Panc1 (cell line): ENCODE results near the gene HOPX. TPM values are rescaled to one million over a fixed set of nuclear protein-coding genes. Genes with fewer than 3 reads are reported as not detected.
"Not testable (repeated sequence)": the region's sequence is repeated elsewhere in the genome, so short reads cannot be mapped to it uniquely, and the experiment has no call there.

Experiments
- ATAC-seq: fragments of 200-7000 bp; cut with Tn5 transposase; 2 replicates; pipeline ENCODE4 v1.9.1; 2020; ENCODE audit warnings: mild to moderate bottlenecking, moderate library complexity
- BruUV-seq: library from RNA; stranded (reverse); fragments of 400-500 nt; replicated peaks from 2 replicates; lab custom pipeline; 2021; lab: Mats Ljungman, UMichigan
- CTCF ChIA-PET: fragments of 300-600 bp; sonication (Branson Sonifier 250); formaldehyde crosslinking; loops from one replicate; lab custom pipeline; 2022; ENCODE audit warnings: antibody characterized with exemption; lab: Charles Lee
- POLR2A ChIA-PET: fragments of 300-600 bp; sonication (Branson Sonifier 250); formaldehyde crosslinking; loops from one replicate; lab custom pipeline; 2022; ENCODE audit warnings: antibody characterized with exemption; lab: Charles Lee
- DNase-seq: peaks from one replicate; pipeline ENCODE4 v3.0.0-alpha.2; 2010; ENCODE audit warnings: low read depth, low spot score
- H3K27ac ChIP-seq: 2 replicates; pipeline ENCODE4 v1.5.1; 2011; ENCODE audit warnings: mild to moderate bottlenecking, low read length, inconsistent platforms
- H3K27me3 ChIP-seq: fragments of 200-500 bp; sonication (Bioruptor generic); 2 replicates; pipeline ENCODE4 v1.6.0; 2014; ENCODE audit warnings: low read length, inconsistent platforms; ENCODE audit not compliant: control insufficient read depth, insufficient read depth
- H3K36me3 ChIP-seq: fragments of 200-500 bp; sonication (Bioruptor generic); 2 replicates; pipeline ENCODE4 v1.5.1; 2014; ENCODE audit warnings: inconsistent platforms, mild to moderate bottlenecking, low read length, moderate library complexity; ENCODE audit not compliant: control insufficient read depth, insufficient read depth
- H3K4me1 ChIP-seq: 2 replicates; pipeline ENCODE4 v1.5.1; 2011; ENCODE audit warnings: inconsistent platforms, mild to moderate bottlenecking, low read length, moderate library complexity; ENCODE audit not compliant: control insufficient read depth, insufficient read depth
- H3K4me3 ChIP-seq, 2 experiments: 2 replicates each; pipeline ENCODE4 v1.5.1; 2011 to 2012; ENCODE audit warnings: low read depth in 2 of 2, low read length in 2 of 2, mild to moderate bottlenecking in 2 of 2, inconsistent platforms in 1 of 2, moderate library complexity in 1 of 2
- H3K9me3 ChIP-seq: fragments of 200-500 bp; sonication (Bioruptor generic); 2 replicates; pipeline ENCODE4 v1.5.1; 2014; ENCODE audit warnings: low read depth, mild to moderate bottlenecking, inconsistent platforms, low read length, moderate library complexity; ENCODE audit not compliant: control insufficient read depth, insufficient read depth
- POLR2AphosphoS5 ChIP-seq: IDR thresholded peaks from 2 replicates; pipeline ENCODE4 v1.6.1; 2012; ENCODE audit warnings: mild to moderate bottlenecking, low read depth, low read length, moderate library complexity
- SIN3A ChIP-seq: IDR thresholded peaks from 2 replicates; pipeline ENCODE4 v1.6.1; 2012; ENCODE audit warnings: low read depth, mild to moderate bottlenecking, low read length, moderate library complexity, borderline replicate concordance; ENCODE audit not compliant: insufficient read depth
- TCF7L2 ChIP-seq: IDR thresholded peaks from 2 replicates; pipeline ENCODE4 v1.6.1; 2011; ENCODE audit warnings: mild to moderate bottlenecking, low read depth, low read length, inconsistent platforms
- in situ Hi-C: cut with HindIII; loops from 2 replicates; pipeline ENCODE4 v1.10.0; 2016; ENCODE audit warnings: low sequenced_read_pairs, low pct_unique_long_range_greater_than_20kb
- intact Hi-C: fragments of 100-400 bp; cut with micrococcal nuclease; formaldehyde crosslinking; loops from one replicate; pipeline ENCODE4 v1.10.0; 2022; ENCODE audit not compliant: unreplicated experiment
- total RNA-seq: library from RNA; stranded (reverse); gene quantifications from one replicate; pipeline ENCODE4 v1.2.1, GENCODE V29; 2021; ENCODE audit not compliant: unreplicated experiment
- TF ChIP-seq, protein P1 (sequence below): fragments of 450-650 bp; IDR thresholded peaks from 2 replicates; pipeline ENCODE4 v1.5.1; 2017; ENCODE audit warnings: mild to moderate bottlenecking
- TF ChIP-seq, protein P2 (sequence below), 2 experiments: IDR thresholded peaks; 2 replicates each; pipeline ENCODE4 v1.6.1; 2011 to 2012; ENCODE audit warnings: low read depth in 2 of 2, control low read depth in 1 of 2, low read length in 1 of 2, mild to moderate bottlenecking in 1 of 2, moderate library complexity in 1 of 2; ENCODE audit not compliant: insufficient read depth in 1 of 2

The HOPX gene
- total RNA-seq, 1 experiment from 2014 or later, result not detected

DNA sequence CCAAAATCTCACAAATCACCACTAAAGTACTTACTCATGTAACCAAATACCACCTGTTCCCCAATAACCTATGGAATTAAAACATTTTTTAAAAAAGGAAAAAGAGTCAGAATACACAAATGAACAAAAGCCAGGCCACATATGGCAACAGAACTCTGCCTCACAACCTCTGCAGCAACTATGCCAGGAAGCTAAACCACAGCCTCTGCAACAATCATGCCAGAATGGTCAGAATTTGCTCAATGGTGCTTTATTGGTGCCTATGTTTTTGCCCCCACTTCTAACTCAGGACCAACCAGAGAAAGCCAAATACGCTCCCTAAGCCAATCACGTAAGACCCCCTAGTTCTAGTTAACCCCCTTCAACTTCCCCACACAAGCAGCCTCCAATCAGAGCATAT is 69.6 kb downstream of the HOPX start:
- no TSS peak for BruUV-seq
- TF ChIP-seq, protein P1, sequence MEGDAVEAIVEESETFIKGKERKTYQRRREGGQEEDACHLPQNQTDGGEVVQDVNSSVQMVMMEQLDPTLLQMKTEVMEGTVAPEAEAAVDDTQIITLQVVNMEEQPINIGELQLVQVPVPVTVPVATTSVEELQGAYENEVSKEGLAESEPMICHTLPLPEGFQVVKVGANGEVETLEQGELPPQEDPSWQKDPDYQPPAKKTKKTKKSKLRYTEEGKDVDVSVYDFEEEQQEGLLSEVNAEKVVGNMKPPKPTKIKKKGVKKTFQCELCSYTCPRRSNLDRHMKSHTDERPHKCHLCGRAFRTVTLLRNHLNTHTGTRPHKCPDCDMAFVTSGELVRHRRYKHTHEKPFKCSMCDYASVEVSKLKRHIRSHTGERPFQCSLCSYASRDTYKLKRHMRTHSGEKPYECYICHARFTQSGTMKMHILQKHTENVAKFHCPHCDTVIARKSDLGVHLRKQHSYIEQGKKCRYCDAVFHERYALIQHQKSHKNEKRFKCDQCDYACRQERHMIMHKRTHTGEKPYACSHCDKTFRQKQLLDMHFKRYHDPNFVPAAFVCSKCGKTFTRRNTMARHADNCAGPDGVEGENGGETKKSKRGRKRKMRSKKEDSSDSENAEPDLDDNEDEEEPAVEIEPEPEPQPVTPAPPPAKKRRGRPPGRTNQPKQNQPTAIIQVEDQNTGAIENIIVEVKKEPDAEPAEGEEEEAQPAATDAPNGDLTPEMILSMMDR, result no peak
- TF ChIP-seq TCF7L2 (no peak), SIN3A (no peak), POLR2AphosphoS5 (no peak)
- TF ChIP-seq, protein P2, sequence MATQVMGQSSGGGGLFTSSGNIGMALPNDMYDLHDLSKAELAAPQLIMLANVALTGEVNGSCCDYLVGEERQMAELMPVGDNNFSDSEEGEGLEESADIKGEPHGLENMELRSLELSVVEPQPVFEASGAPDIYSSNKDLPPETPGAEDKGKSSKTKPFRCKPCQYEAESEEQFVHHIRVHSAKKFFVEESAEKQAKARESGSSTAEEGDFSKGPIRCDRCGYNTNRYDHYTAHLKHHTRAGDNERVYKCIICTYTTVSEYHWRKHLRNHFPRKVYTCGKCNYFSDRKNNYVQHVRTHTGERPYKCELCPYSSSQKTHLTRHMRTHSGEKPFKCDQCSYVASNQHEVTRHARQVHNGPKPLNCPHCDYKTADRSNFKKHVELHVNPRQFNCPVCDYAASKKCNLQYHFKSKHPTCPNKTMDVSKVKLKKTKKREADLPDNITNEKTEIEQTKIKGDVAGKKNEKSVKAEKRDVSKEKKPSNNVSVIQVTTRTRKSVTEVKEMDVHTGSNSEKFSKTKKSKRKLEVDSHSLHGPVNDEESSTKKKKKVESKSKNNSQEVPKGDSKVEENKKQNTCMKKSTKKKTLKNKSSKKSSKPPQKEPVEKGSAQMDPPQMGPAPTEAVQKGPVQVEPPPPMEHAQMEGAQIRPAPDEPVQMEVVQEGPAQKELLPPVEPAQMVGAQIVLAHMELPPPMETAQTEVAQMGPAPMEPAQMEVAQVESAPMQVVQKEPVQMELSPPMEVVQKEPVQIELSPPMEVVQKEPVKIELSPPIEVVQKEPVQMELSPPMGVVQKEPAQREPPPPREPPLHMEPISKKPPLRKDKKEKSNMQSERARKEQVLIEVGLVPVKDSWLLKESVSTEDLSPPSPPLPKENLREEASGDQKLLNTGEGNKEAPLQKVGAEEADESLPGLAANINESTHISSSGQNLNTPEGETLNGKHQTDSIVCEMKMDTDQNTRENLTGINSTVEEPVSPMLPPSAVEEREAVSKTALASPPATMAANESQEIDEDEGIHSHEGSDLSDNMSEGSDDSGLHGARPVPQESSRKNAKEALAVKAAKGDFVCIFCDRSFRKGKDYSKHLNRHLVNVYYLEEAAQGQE (IDR thresholded peaks at IDR 0.05; ENCODE audit: insufficient read depth in 1 of 2, low read depth in 2 of 2, low read length in 1 of 2), result no peak
- H3K27ac ChIP-seq, result no peak overlapping the region
- H3K9me3 ChIP-seq, result no peaks in the 10 kb centered on the region
- DNase-seq, result no peak
- H3K36me3 ChIP-seq, result no peaks in the 10 kb centered on the region
- intact Hi-C loops (no loop called here), in situ Hi-C loops (no loop called here)
- H3K4me1 ChIP-seq, result no peaks in the 10 kb centered on the region
- CTCF ChIA-PET, result no interaction called here
- H3K27me3 ChIP-seq, result peaks cover 2% of the 10 kb centered on the region; the same call in 1 of the 2 replicates
- no peak overlapping the region for H3K4me3 ChIP-seq
- POLR2A ChIA-PET, result no interaction called here
- ATAC-seq, result no peak

DNA sequence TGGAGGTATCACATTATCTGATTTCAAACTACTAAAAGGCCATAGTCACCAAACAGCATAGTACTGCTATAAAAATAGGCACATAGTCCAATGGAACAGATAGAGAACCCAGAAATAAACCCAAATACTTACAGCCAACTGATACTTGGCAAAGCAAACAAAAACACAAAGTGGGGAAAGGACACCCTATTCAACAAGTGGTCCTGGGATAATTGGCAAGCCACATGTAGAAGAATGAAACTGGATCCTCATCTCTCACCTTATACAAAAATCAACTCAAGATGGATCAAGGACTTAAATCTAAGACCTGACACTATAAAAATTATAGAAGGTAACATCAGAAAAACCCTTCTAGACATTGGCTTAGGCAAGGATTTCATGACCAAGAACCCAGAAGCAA is 70.9 kb downstream of the HOPX start:
- BruUV-seq, H3K4me1 ChIP-seq, intact Hi-C loops, CTCF ChIA-PET, H3K4me3 ChIP-seq, H3K27me3 ChIP-seq, H3K36me3 ChIP-seq, H3K27ac ChIP-seq, POLR2A ChIA-PET, ATAC-seq, H3K9me3 ChIP-seq, in situ Hi-C loops, DNase-seq: not testable (repeated sequence)

DNA sequence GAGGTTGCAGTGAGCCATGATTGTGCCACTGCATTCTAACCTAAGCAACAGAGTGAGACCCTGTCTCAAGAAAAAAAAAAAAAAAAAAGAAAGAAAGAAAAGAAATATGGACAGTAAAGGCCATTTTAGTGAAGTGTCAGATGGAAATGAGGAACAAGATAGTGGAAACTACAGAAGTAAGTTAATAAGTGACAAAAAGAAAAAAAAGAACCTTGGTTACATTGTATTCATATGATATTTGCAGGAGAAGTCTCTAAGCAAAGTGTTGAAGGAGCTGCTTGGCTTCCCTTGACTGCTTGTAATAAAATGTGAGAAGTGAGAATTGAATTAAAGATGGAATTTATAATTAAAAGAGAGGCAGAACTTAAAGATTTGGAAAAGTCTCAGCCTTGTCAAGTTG is 73.2 kb downstream of the HOPX start:
- no TSS peak for BruUV-seq
- ATAC-seq, result no peak
- in situ Hi-C loops, result no loop called here
- TF ChIP-seq, protein P2 (IDR thresholded peaks at IDR 0.05; ENCODE audit: insufficient read depth in 1 of 2, low read depth in 2 of 2, low read length in 1 of 2), result no peak
- TF ChIP-seq SIN3A, result no peak
- no peak for TF ChIP-seq TCF7L2
- no peak for TF ChIP-seq POLR2AphosphoS5
- TF ChIP-seq, protein P1, result no peak
- H3K4me3 ChIP-seq, result no peak overlapping the region
- ChIA-PET POLR2A (no interaction called here), CTCF (no interaction called here)
- H3K9me3 ChIP-seq, result no peaks in the 10 kb centered on the region
- H3K27ac ChIP-seq, result no peak overlapping the region
- intact Hi-C loops, result no loop called here
- H3K4me1 ChIP-seq, result no peaks in the 10 kb centered on the region
- no peaks in the 10 kb centered on the region for H3K36me3 ChIP-seq
- peaks cover 2% of the 10 kb centered on the region; the same call in 1 of the 2 replicates for H3K27me3 ChIP-seq
- no peak for DNase-seq
